A549 (cell line): ENCODE results near the gene SLC43A1. TPM values are rescaled to one million over a fixed set of nuclear protein-coding genes. Genes with fewer than 3 reads are reported as not detected.
A peak's percentile ranks its signal among the peaks of the same experiment; 100 is the strongest.

Experiments used
- ATAC-seq, 2 experiments: fragments of 200-7000 bp in 1 of 2; fragments of >200 bp in 1 of 2; cut with Nextera tagmentation in 1 of 2; cut with Tn5 transposase in 1 of 2; 3 replicates each; pipeline versions ENCODE4 v1.8.0 to v1.9.1; 2018 to 2020; ENCODE audit warnings: mild to moderate bottlenecking in 1 of 2, moderate library complexity in 1 of 2
- CTCF ChIA-PET: fragments of 300-600 bp; sonication (Branson Sonifier 250); formaldehyde crosslinking; extraction: SDS; loops from one replicate; lab custom pipeline; 2021; ENCODE audit warnings: antibody characterized with exemption, inconsistent platforms; lab: Yijun Ruan, JAX
- POLR2A ChIA-PET: fragments of 350-600 bp; formaldehyde crosslinking; extraction: SDS; loops from one replicate; lab custom pipeline; 2021; ENCODE audit warnings: antibody characterized with exemption, inconsistent platforms; lab: Yijun Ruan, JAX
- DNase-seq, 2 experiments: peaks; one replicate each; pipeline versions ENCODE4 v3.0.0 to v3.0.0-alpha.2; 2011 to 2016; ENCODE audit warnings: low read depth in 1 of 2, low spot score in 1 of 2
- FAIRE-seq: peaks from 2 replicates; lab custom pipeline; 2011; peaks lifted over from hg19 to GRCh38; lab: Jason Lieb, UNC
- H3K27ac ChIP-seq, 2 experiments: fragments of >200 bp; sonication (Bioruptor Twin); formaldehyde crosslinking; 3 replicates each; pipeline ENCODE4 v1.5.1; 2016 to 2017
- H3K4me1 ChIP-seq: fragments of >200 bp; sonication (Bioruptor Twin); formaldehyde crosslinking; 3 replicates; pipeline ENCODE4 v1.6.1; 2016
- H3K4me2 ChIP-seq: fragments of >200 bp; sonication (Bioruptor Twin); formaldehyde crosslinking; 3 replicates; pipeline ENCODE4 v1.6.1; 2016
- H3K4me3 ChIP-seq: fragments of >200 bp; sonication (Bioruptor Twin); formaldehyde crosslinking; 3 replicates; pipeline ENCODE4 v1.5.1; 2016
- H3K9me3 ChIP-seq: fragments of >200 bp; sonication (Bioruptor Twin); formaldehyde crosslinking; 3 replicates; pipeline ENCODE4 v1.6.1; 2016
- CBX2 ChIP-seq: fragments of 200-600 bp; sonication (generic); IDR thresholded peaks from 2 replicates; pipeline ENCODE4 v1.6.1; 2016; ENCODE audit warnings: low read depth, mild to moderate bottlenecking, borderline replicate concordance
- CBX8 ChIP-seq: fragments of 200-600 bp; sonication (generic); IDR thresholded peaks from 2 replicates; pipeline ENCODE4 v1.6.1; 2016
- CEBPB ChIP-seq, 2 experiments: fragments of >200 bp in 1 of 2; sonication (Bioruptor Twin) in 1 of 2; formaldehyde crosslinking in 1 of 2; IDR thresholded peaks; 2 replicates each; pipeline ENCODE4 v1.6.1; 2012 to 2016
- EHF ChIP-seq: fragments of 250-450 bp; sonication (Bioruptor Pico); IDR thresholded peaks from 2 replicates; pipeline ENCODE4 v1.5.0; 2020; ENCODE audit warnings: mild to moderate bottlenecking
- FOXS1 ChIP-seq: fragments of 250-450 bp; sonication (Bioruptor Pico); IDR thresholded peaks from 2 replicates; pipeline ENCODE4 v1.5.0; 2020; ENCODE audit warnings: mild to moderate bottlenecking, moderate library complexity
- HEYL ChIP-seq: fragments of 250-450 bp; sonication (Bioruptor Pico); IDR thresholded peaks from 2 replicates; pipeline ENCODE4 v1.8.0; 2021; ENCODE audit warnings: mild to moderate bottlenecking, moderate library complexity
- HOXA7 ChIP-seq: fragments of 250-450 bp; sonication (Bioruptor Pico); IDR thresholded peaks from 2 replicates; pipeline ENCODE4 v1.5.0; 2020; ENCODE audit warnings: mild to moderate bottlenecking, moderate library complexity
- HOXB13 ChIP-seq: fragments of 250-450 bp; sonication (Bioruptor Pico); IDR thresholded peaks from 2 replicates; pipeline ENCODE4 v1.5.0; 2020; ENCODE audit warnings: low read depth, mild to moderate bottlenecking, moderate library complexity
- JUNB ChIP-seq: fragments of >200 bp; sonication (Bioruptor Twin); formaldehyde crosslinking; IDR thresholded peaks from 2 replicates; pipeline ENCODE4 v1.6.1; 2016
- KDM1A ChIP-seq: fragments of 200-600 bp; sonication (generic); IDR thresholded peaks from 2 replicates; pipeline ENCODE4 v1.6.1; 2016; ENCODE audit warnings: low read depth, mild to moderate bottlenecking
- KDM5A ChIP-seq: fragments of 200-600 bp; sonication (generic); IDR thresholded peaks from 2 replicates; pipeline ENCODE4 v1.6.1; 2016; ENCODE audit warnings: antibody characterized with exemption, mild to moderate bottlenecking
- MAZ ChIP-seq: fragments of 150-350 bp; IDR thresholded peaks from 2 replicates; pipeline ENCODE4 v1.6.1; 2014; ENCODE audit warnings: antibody characterized with exemption, low read depth, low read length, borderline replicate concordance
- MYC ChIP-seq: IDR thresholded peaks from 2 replicates; pipeline ENCODE4 v1.6.1; 2012; ENCODE audit warnings: mild to moderate bottlenecking, inconsistent platforms, low read length, improper control_type of control experiment, borderline replicate concordance
- PHF8 ChIP-seq: fragments of 200-600 bp; sonication (generic); IDR thresholded peaks from 2 replicates; pipeline ENCODE4 v1.6.1; 2016; ENCODE audit warnings: low read depth, mild to moderate bottlenecking, antibody characterized with exemption, moderate library complexity, borderline replicate concordance
- RAD21 ChIP-seq, 2 experiments: fragments of >200 bp in 1 of 2; sonication (Bioruptor Twin) in 1 of 2; formaldehyde crosslinking in 1 of 2; IDR thresholded peaks in 1 of 2; conservative IDR thresholded peaks in 1 of 2; 2 replicates in 1 of 2; 3 replicates in 1 of 2; pipeline ENCODE4 v1.6.1; 2012 to 2018; ENCODE audit warnings: inconsistent platforms in 1 of 2
- RARB ChIP-seq: fragments of 250-450 bp; sonication (Bioruptor Pico); IDR thresholded peaks from 2 replicates; pipeline ENCODE4 v1.8.0; 2021; ENCODE audit warnings: mild to moderate bottlenecking, moderate library complexity
- RCOR1 ChIP-seq: fragments of 150-350 bp; IDR thresholded peaks from 2 replicates; pipeline ENCODE4 v1.6.1; 2014; ENCODE audit warnings: antibody characterized with exemption, low read length, low read depth
- RFX5 ChIP-seq: fragments of 450-650 bp; IDR thresholded peaks from 2 replicates; pipeline ENCODE4 v1.7.1; 2014; ENCODE audit warnings: antibody characterized with exemption, mild to moderate bottlenecking, moderate library complexity
- RNF2 ChIP-seq: fragments of 200-600 bp; sonication (generic); IDR thresholded peaks from 2 replicates; pipeline ENCODE4 v1.6.1; 2016; ENCODE audit warnings: low read depth, mild to moderate bottlenecking, antibody characterized with exemption, moderate library complexity, borderline replicate concordance
- SMC3 ChIP-seq: fragments of >200 bp; sonication (Bioruptor Twin); formaldehyde crosslinking; IDR thresholded peaks from 3 replicates; pipeline ENCODE4 v1.6.1; 2018; ENCODE audit warnings: inconsistent platforms
- SREBF2 ChIP-seq: fragments of 450-650 bp; IDR thresholded peaks from 2 replicates; pipeline ENCODE4 v1.6.1; 2014; ENCODE audit warnings: mild to moderate bottlenecking, moderate library complexity
- ZFP36 ChIP-seq: fragments of 450-650 bp; IDR thresholded peaks from 2 replicates; pipeline ENCODE4 v1.6.1; 2014; ENCODE audit warnings: borderline replicate concordance; ENCODE audit not compliant: partially characterized antibody
- ZNF302 ChIP-seq: fragments of 250-450 bp; sonication (Bioruptor Pico); IDR thresholded peaks from 2 replicates; pipeline ENCODE4 v1.9.0; 2021; ENCODE audit warnings: inconsistent platforms, mild to moderate bottlenecking, moderate library complexity
- ZSCAN20 ChIP-seq: fragments of 250-450 bp; sonication (Bioruptor Pico); IDR thresholded peaks from 2 replicates; pipeline ENCODE4 v1.8.0; 2022; ENCODE audit warnings: mild to moderate bottlenecking, moderate library complexity
- WGBS: methylation state at CpG from one replicate; pipeline ENCODE4 v1.1.6; 2017; ENCODE audit errors: missing lambda C conversion rate; 5-methylcytosine and 5-hydroxymethylcytosine counted together
- polyA plus RNA-seq, 4 experiments: library from polyadenylated mRNA; depleted of rRNA in 3 of 4; stranded (reverse); fragments of >200 nt; fragmentation: RNase III in 1 of 4; extraction: RNeasy Plus Mini Kit Qiagen cat#74134 plus additional on column Dnase treatment in 1 of 4; gene quantifications; 2 replicates in 3 of 4; 3 replicates in 1 of 4; pipeline ENCODE4 v1.2.3, GENCODE V29; 2011 to 2017
- TF ChIP-seq, protein P1 (sequence below): fragments of >200 bp; sonication (Bioruptor Twin); formaldehyde crosslinking; IDR thresholded peaks from 3 replicates; pipeline ENCODE4 v1.5.1; 2016
- TF ChIP-seq, protein P2 (sequence below): fragments of 150-350 bp; IDR thresholded peaks from 2 replicates; pipeline ENCODE4 v1.6.1; 2014; ENCODE audit warnings: low read depth, mild to moderate bottlenecking, low read length

SLC43A1 gene
- polyA plus RNA-seq, 2 of the 4 experiments (the other 2 are of a cell fraction): 1.0 to 4.6 TPM

DNA sequence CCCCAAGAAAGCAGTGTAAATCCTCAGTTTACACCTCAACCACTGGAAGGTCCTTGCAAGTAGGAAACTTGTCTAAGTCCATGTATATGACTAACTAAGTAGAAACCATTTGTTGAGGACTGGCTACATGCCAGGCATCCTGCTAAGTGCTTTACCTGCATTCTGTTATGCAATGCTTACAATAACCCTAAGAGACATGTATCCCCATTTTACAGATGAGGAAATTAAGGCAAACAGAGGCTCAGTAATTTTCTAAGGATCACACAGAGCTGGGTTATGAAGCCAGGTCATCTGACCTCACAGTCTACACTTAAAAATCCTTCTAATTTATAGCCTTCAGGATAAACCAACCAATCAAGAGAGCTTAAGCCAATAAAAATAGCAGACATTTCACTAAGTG is 13.5 kb upstream of the SLC43A1 start:
- ChIA-PET CTCF (interaction anchor here (0.6 to 11.3 kb wide), 11 partner anchors 13 to 181 kb away, joined by 3 to 299 read pairs (median 32); partner anchors contain the start of genes RTN4RL2 and SLC43A1), POLR2A (no interaction called here)
- ATAC-seq: no peak
- Histone ChIP-seq H3K4me2 (peak overlapping the region; percentile 99), H3K9me3 (no peaks in the 10 kb centered on the region), H3K4me1 (peaks cover 12% of the 10 kb centered on the region), H3K4me3 (no peak overlapping the region), H3K27ac (no peak overlapping the region)
- no peak for TF ChIP-seq CEBPB (IDR thresholded peaks at IDR 0.05)
- no peak for TF ChIP-seq ZFP36
- TF ChIP-seq KDM1A: 0 out of 2 replicates have a peak, but pooled peaks have one; percentile 59
- DNase-seq: no peak
- no peak for FAIRE-seq

DNA sequence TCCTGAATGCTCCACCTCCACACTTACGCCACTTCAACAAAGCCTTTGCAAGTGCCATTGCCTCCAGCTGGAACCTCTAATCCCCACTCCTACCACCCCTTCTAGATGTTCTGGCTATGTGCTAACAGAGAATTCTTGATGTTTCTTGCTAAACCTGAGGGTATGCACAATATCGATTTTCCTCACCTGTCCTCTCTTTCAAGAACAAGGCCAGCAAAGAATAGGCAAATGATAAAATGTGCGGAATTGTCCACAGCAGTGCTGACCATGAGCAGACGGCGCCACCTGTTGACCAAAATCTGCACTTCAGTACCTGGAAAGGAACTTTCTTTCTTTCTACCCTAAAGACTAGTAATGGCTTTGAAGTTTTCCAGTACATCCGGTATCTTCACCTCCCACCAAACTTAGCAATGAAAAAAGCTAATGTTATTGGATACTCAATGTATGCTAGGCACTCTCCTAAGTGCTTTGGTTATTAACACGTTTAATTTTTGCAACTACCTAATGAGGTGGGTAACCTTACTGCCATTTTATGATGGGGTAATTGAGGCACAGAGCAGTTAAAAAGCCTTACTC is 11.6 kb upstream of the SLC43A1 start:
- FAIRE-seq (no peak), ATAC-seq (peak in 1 of 2 experiments; percentile 36; a peak in 3 of 6 replicates), DNase-seq (peak; percentile 46 to 64)
- ChIA-PET POLR2A (interaction anchor here (1.3 to 1.5 kb wide), 2 partner anchors 34 to 171 kb away, joined by 3 to 5 read pairs; no protein-coding TSS in a partner anchor), CTCF (interaction anchor here (0.7 to 11.3 kb wide), 55 partner anchors 9 to 994 kb away, joined by 3 to 299 read pairs (median 5); partner anchors contain the start of genes P2RX3, RTN4RL2, SLC43A1 and SMTNL1)
- H3K9me3 ChIP-seq: no peaks in the 10 kb centered on the region
- TF ChIP-seq, protein P1, sequence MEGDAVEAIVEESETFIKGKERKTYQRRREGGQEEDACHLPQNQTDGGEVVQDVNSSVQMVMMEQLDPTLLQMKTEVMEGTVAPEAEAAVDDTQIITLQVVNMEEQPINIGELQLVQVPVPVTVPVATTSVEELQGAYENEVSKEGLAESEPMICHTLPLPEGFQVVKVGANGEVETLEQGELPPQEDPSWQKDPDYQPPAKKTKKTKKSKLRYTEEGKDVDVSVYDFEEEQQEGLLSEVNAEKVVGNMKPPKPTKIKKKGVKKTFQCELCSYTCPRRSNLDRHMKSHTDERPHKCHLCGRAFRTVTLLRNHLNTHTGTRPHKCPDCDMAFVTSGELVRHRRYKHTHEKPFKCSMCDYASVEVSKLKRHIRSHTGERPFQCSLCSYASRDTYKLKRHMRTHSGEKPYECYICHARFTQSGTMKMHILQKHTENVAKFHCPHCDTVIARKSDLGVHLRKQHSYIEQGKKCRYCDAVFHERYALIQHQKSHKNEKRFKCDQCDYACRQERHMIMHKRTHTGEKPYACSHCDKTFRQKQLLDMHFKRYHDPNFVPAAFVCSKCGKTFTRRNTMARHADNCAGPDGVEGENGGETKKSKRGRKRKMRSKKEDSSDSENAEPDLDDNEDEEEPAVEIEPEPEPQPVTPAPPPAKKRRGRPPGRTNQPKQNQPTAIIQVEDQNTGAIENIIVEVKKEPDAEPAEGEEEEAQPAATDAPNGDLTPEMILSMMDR: peak; percentile 96
- TF ChIP-seq SMC3 (peak; percentile 81), FOXS1 (no peak), KDM1A (no peak), CBX2 (no peak), KDM5A (peak; percentile 50; the same call in 1 of the 2 replicates), RAD21 (conservative IDR thresholded peaks at IDR 0.05 in 1 of 2, IDR thresholded peaks at IDR 0.05 in 1 of 2) (peak; percentile 90 to 92)
- 22% methylated on average over 7 of the region's 7 CpGs for WGBS
- no peak overlapping the region for H3K4me2 ChIP-seq
- no peak overlapping the region for H3K4me3 ChIP-seq
- peaks cover 12% of the 10 kb centered on the region for H3K4me1 ChIP-seq
- no peak overlapping the region for H3K27ac ChIP-seq

DNA sequence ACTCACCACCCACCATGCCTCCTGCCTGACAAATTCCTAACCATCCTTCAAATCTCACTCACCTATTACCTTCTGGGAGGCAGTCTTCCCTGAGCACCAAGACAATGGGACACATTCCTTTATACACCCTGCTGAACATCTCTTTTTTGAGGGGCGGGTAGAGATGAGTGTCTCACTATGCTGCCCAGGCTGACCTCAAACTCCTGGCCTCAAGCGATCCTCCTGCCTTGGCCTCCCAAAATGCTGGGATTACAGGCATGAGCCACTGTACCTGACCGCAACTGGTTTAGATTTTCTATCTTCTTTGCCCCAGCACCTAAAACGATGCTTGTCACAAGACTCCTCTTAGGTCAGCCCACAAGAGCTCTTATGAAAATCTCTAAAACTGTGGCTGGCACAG is 7.9 kb upstream of the SLC43A1 start:
- Histone ChIP-seq H3K4me2 (no peak overlapping the region), H3K27ac (no peak overlapping the region), H3K4me1 (no peaks in the 10 kb centered on the region), H3K4me3 (no peak overlapping the region), H3K9me3 (no peaks in the 10 kb centered on the region)
- no peak for TF ChIP-seq PHF8
- no peak for TF ChIP-seq MYC
- TF ChIP-seq ZSCAN20 (CRISPR knock-in tag): no peak
- no peak for TF ChIP-seq HOXA7 (CRISPR knock-in tag)
- TF ChIP-seq ZNF302: no peak
- TF ChIP-seq, protein P2, sequence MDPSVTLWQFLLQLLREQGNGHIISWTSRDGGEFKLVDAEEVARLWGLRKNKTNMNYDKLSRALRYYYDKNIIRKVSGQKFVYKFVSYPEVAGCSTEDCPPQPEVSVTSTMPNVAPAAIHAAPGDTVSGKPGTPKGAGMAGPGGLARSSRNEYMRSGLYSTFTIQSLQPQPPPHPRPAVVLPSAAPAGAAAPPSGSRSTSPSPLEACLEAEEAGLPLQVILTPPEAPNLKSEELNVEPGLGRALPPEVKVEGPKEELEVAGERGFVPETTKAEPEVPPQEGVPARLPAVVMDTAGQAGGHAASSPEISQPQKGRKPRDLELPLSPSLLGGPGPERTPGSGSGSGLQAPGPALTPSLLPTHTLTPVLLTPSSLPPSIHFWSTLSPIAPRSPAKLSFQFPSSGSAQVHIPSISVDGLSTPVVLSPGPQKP: no peak
- no peak for TF ChIP-seq CBX8
- no peak for TF ChIP-seq HEYL
- no peak for TF ChIP-seq SREBF2
- no peak for TF ChIP-seq EHF (CRISPR knock-in tag)
- TF ChIP-seq RNF2: no peak
- TF ChIP-seq RARB (CRISPR knock-in tag): no peak
- TF ChIP-seq RFX5: no peak
- no peak for TF ChIP-seq HOXB13 (CRISPR knock-in tag)
- no peak for TF ChIP-seq MAZ
- no peak for TF ChIP-seq RAD21 (conservative IDR thresholded peaks at IDR 0.05 in 1 of 2, IDR thresholded peaks at IDR 0.05 in 1 of 2)
- TF ChIP-seq JUNB: no peak
- TF ChIP-seq RCOR1: no peak
- POLR2A ChIA-PET: interaction anchor here (2.2 kb wide), 1 partner anchor 178 kb away, joined by 8 read pairs; no protein-coding TSS in a partner anchor
- CTCF ChIA-PET: interaction anchor here (0.6 to 11.3 kb wide), 6 partner anchors 7 to 175 kb away, joined by 4 to 299 read pairs (median 122); partner anchors contain the start of genes RTN4RL2 and SLC43A1
- 74% methylated on average over 4 of the region's 4 CpGs for WGBS
- DNase-seq (no peak), FAIRE-seq (no peak), ATAC-seq (no peak)
